NT2/D1 (cell line): ENCODE measurements around the gene PCNX1.

Experiments used
- SUZ12 ChIP-seq: IDR thresholded peaks from 2 replicates; pipeline ENCODE4 v1.6.1; 2011; ENCODE audit not compliant: insufficient read length, insufficient read depth; ENCODE audit errors: extremely low read depth
- ZNF274 ChIP-seq: IDR thresholded peaks from 2 replicates; pipeline ENCODE4 v1.6.1; 2011; ENCODE audit warnings: mild to moderate bottlenecking, low read depth, low read length

- no peak for TF ChIP-seq ZNF274
- no peak for TF ChIP-seq SUZ12
Measured at GRCh38 chr14:70896981-70897380, 10.3 kb upstream of the PCNX1 start.
